Panc1 (cell line): ENCODE measurements around the gene P2RX3. TPM values are rescaled to one million over a fixed set of nuclear protein-coding genes. Genes with fewer than 3 reads are reported as not detected.

Experiments
- ATAC-seq: fragments of 200-7000 bp; cut with Tn5 transposase; 2 replicates; pipeline ENCODE4 v1.9.1; 2020; ENCODE audit warnings: mild to moderate bottlenecking, moderate library complexity
- BruUV-seq: library from RNA; stranded (reverse); fragments of 400-500 nt; replicated peaks from 2 replicates; lab custom pipeline; 2021; lab: Mats Ljungman, UMichigan
- CTCF ChIA-PET: fragments of 300-600 bp; sonication (Branson Sonifier 250); formaldehyde crosslinking; loops from one replicate; lab custom pipeline; 2022; ENCODE audit warnings: antibody characterized with exemption; lab: Charles Lee
- POLR2A ChIA-PET: fragments of 300-600 bp; sonication (Branson Sonifier 250); formaldehyde crosslinking; loops from one replicate; lab custom pipeline; 2022; ENCODE audit warnings: antibody characterized with exemption; lab: Charles Lee
- DNase-seq: peaks from one replicate; pipeline ENCODE4 v3.0.0-alpha.2; 2010; ENCODE audit warnings: low read depth, low spot score
- H3K27ac ChIP-seq: 2 replicates; pipeline ENCODE4 v1.5.1; 2011; ENCODE audit warnings: mild to moderate bottlenecking, low read length, inconsistent platforms
- H3K27me3 ChIP-seq: fragments of 200-500 bp; sonication (Bioruptor generic); 2 replicates; pipeline ENCODE4 v1.6.0; 2014; ENCODE audit warnings: low read length, inconsistent platforms; ENCODE audit not compliant: control insufficient read depth, insufficient read depth
- H3K36me3 ChIP-seq: fragments of 200-500 bp; sonication (Bioruptor generic); 2 replicates; pipeline ENCODE4 v1.5.1; 2014; ENCODE audit warnings: inconsistent platforms, mild to moderate bottlenecking, low read length, moderate library complexity; ENCODE audit not compliant: control insufficient read depth, insufficient read depth
- H3K4me1 ChIP-seq: 2 replicates; pipeline ENCODE4 v1.5.1; 2011; ENCODE audit warnings: inconsistent platforms, mild to moderate bottlenecking, low read length, moderate library complexity; ENCODE audit not compliant: control insufficient read depth, insufficient read depth
- H3K4me3 ChIP-seq, 2 experiments: 2 replicates each; pipeline ENCODE4 v1.5.1; 2011 to 2012; ENCODE audit warnings: low read depth in 2 of 2, low read length in 2 of 2, mild to moderate bottlenecking in 2 of 2, inconsistent platforms in 1 of 2, moderate library complexity in 1 of 2
- H3K9me3 ChIP-seq: fragments of 200-500 bp; sonication (Bioruptor generic); 2 replicates; pipeline ENCODE4 v1.5.1; 2014; ENCODE audit warnings: low read depth, mild to moderate bottlenecking, inconsistent platforms, low read length, moderate library complexity; ENCODE audit not compliant: control insufficient read depth, insufficient read depth
- POLR2AphosphoS5 ChIP-seq: IDR thresholded peaks from 2 replicates; pipeline ENCODE4 v1.6.1; 2012; ENCODE audit warnings: mild to moderate bottlenecking, low read depth, low read length, moderate library complexity
- SIN3A ChIP-seq: IDR thresholded peaks from 2 replicates; pipeline ENCODE4 v1.6.1; 2012; ENCODE audit warnings: low read depth, mild to moderate bottlenecking, low read length, moderate library complexity, borderline replicate concordance; ENCODE audit not compliant: insufficient read depth
- TCF7L2 ChIP-seq: IDR thresholded peaks from 2 replicates; pipeline ENCODE4 v1.6.1; 2011; ENCODE audit warnings: mild to moderate bottlenecking, low read depth, low read length, inconsistent platforms
- in situ Hi-C: cut with HindIII; loops from 2 replicates; pipeline ENCODE4 v1.10.0; 2016; ENCODE audit warnings: low sequenced_read_pairs, low pct_unique_long_range_greater_than_20kb
- intact Hi-C: fragments of 100-400 bp; cut with micrococcal nuclease; formaldehyde crosslinking; loops from one replicate; pipeline ENCODE4 v1.10.0; 2022; ENCODE audit not compliant: unreplicated experiment
- total RNA-seq: library from RNA; stranded (reverse); gene quantifications from one replicate; pipeline ENCODE4 v1.2.1, GENCODE V29; 2021; ENCODE audit not compliant: unreplicated experiment
- TF ChIP-seq, protein P1 (sequence below): fragments of 450-650 bp; IDR thresholded peaks from 2 replicates; pipeline ENCODE4 v1.5.1; 2017; ENCODE audit warnings: mild to moderate bottlenecking
- TF ChIP-seq, protein P2 (sequence below), 2 experiments: IDR thresholded peaks; 2 replicates each; pipeline ENCODE4 v1.6.1; 2011 to 2012; ENCODE audit warnings: low read depth in 2 of 2, control low read depth in 1 of 2, low read length in 1 of 2, mild to moderate bottlenecking in 1 of 2, moderate library complexity in 1 of 2; ENCODE audit not compliant: insufficient read depth in 1 of 2

Gene P2RX3
- total RNA-seq, 1 experiment from 2014 or later = not detected

DNA sequence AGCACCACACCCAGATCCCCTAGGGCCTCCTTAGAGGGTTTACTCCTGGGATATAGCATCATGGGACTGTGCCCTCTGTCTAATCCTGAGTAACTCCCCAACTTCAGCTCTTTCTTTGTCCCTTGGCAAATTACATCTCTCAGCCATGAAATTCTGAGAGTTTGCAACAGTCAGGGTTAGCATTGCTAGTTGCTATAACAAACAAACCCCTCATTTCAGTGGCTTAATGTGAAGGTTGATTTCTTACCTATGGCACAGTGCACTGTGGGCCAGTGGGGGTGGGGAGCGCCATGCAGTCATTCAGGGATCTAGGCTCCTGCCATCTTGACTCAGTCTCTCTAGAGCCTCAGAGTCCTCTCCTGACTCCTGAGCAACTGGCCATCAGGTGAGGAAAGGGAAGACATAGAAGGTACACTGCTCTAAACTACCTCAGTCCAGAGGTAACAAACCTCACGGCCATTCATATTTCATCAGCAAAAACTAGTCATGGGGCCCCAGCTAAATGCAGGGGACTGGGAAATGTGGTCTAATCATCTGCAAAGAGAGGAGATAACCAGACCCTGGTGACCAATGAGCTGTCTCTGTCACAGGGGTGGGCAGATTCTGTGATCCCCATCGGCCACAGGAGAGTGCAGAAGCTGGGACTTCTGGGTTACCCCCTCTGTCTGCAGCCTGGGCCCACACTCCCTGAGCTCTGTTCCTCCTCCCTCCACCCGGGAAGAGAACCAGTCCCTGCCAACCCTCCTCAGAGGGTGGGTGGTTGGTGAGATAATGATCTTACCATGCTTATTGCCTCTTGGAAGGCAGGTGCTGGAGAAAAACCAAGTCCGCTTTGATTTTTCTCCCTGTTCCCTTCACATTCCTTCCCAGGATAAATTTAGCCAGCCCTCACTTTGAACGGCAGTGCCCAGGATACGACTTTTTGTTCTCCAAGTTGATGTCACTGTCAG, 25.3 kb downstream of the P2RX3 start:
- no TSS peak for BruUV-seq
- in situ Hi-C loops (no loop called here), intact Hi-C loops (no loop called here)
- Histone ChIP-seq H3K4me3 (no peak overlapping the region), H3K36me3 (no peaks in the 10 kb centered on the region), H3K4me1 (0 out of 2 replicates have a peak, but pooled peaks cover 7% of the 10 kb centered on the region), H3K27ac (no peak overlapping the region), H3K27me3 (no peaks in the 10 kb centered on the region; the same call in 1 of the 2 replicates), H3K9me3 (no peaks in the 10 kb centered on the region)
- ChIA-PET POLR2A (no interaction called here), CTCF (no interaction called here)
- DNase-seq (no peak), ATAC-seq (no peak)
- TF ChIP-seq POLR2AphosphoS5 = no peak
- TF ChIP-seq, protein P1, sequence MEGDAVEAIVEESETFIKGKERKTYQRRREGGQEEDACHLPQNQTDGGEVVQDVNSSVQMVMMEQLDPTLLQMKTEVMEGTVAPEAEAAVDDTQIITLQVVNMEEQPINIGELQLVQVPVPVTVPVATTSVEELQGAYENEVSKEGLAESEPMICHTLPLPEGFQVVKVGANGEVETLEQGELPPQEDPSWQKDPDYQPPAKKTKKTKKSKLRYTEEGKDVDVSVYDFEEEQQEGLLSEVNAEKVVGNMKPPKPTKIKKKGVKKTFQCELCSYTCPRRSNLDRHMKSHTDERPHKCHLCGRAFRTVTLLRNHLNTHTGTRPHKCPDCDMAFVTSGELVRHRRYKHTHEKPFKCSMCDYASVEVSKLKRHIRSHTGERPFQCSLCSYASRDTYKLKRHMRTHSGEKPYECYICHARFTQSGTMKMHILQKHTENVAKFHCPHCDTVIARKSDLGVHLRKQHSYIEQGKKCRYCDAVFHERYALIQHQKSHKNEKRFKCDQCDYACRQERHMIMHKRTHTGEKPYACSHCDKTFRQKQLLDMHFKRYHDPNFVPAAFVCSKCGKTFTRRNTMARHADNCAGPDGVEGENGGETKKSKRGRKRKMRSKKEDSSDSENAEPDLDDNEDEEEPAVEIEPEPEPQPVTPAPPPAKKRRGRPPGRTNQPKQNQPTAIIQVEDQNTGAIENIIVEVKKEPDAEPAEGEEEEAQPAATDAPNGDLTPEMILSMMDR = no peak
- no peak for TF ChIP-seq SIN3A
- TF ChIP-seq, protein P2, sequence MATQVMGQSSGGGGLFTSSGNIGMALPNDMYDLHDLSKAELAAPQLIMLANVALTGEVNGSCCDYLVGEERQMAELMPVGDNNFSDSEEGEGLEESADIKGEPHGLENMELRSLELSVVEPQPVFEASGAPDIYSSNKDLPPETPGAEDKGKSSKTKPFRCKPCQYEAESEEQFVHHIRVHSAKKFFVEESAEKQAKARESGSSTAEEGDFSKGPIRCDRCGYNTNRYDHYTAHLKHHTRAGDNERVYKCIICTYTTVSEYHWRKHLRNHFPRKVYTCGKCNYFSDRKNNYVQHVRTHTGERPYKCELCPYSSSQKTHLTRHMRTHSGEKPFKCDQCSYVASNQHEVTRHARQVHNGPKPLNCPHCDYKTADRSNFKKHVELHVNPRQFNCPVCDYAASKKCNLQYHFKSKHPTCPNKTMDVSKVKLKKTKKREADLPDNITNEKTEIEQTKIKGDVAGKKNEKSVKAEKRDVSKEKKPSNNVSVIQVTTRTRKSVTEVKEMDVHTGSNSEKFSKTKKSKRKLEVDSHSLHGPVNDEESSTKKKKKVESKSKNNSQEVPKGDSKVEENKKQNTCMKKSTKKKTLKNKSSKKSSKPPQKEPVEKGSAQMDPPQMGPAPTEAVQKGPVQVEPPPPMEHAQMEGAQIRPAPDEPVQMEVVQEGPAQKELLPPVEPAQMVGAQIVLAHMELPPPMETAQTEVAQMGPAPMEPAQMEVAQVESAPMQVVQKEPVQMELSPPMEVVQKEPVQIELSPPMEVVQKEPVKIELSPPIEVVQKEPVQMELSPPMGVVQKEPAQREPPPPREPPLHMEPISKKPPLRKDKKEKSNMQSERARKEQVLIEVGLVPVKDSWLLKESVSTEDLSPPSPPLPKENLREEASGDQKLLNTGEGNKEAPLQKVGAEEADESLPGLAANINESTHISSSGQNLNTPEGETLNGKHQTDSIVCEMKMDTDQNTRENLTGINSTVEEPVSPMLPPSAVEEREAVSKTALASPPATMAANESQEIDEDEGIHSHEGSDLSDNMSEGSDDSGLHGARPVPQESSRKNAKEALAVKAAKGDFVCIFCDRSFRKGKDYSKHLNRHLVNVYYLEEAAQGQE (IDR thresholded peaks at IDR 0.05; ENCODE audit: insufficient read depth in 1 of 2, low read depth in 2 of 2, low read length in 1 of 2) = no peak
- no peak for TF ChIP-seq TCF7L2

DNA sequence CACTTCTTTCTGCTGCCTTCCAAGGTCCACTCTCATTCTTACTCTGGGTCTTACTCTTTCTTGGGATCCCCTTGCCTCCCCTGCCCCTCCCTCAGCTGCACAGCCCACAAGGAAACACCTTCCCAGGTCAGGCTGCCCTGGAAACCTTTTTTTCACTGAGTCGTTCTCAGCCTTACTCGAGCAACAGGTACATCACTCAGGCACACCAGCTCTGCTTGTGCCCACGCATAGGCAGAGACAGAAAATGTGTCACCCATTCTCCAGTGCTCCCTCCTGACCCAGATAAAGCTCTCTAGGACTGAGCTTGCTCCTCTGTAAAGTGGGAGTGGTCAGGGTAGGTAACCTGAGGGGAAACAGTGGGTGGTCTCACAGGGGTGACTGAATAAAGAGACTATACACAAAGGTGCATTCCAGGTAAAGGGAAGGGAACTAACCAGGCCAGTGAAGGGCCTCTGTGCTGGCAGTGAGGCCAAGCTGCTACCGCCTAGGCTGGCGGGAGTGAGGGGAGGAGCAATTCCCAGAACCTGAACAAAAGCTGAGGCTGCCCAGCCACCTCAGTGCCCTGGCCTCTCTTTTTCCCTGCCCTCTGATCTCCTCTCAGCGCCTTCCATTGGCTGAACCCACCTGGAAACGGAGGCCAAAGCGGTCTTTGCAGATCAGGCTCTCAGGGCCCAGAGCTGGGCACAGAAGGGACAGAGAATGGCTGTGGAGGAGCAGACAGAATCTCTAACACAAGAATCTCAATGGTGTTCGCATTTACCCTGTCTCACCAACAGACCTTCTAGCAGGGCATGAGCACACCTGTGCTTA, 26.9 kb downstream of the P2RX3 start:
- Histone ChIP-seq H3K4me3 (no peak overlapping the region), H3K9me3 (no peaks in the 10 kb centered on the region), H3K27me3 (no peaks in the 10 kb centered on the region; the same call in 1 of the 2 replicates), H3K4me1 (0 out of 2 replicates have a peak, but pooled peaks cover under 1% of the 10 kb centered on the region), H3K27ac (no peak overlapping the region), H3K36me3 (no peaks in the 10 kb centered on the region)
- ChIA-PET POLR2A (no interaction called here), CTCF (interaction anchor here (0.6 kb wide), 1 partner anchor 59 kb away, joined by 7 read pairs; no protein-coding TSS in a partner anchor)
- TF ChIP-seq, protein P2 (IDR thresholded peaks at IDR 0.05; ENCODE audit: insufficient read depth in 1 of 2, low read depth in 2 of 2, low read length in 1 of 2) = no peak
- no peak for TF ChIP-seq SIN3A
- TF ChIP-seq, protein P1 = no peak
- no peak for TF ChIP-seq TCF7L2
- no peak for TF ChIP-seq POLR2AphosphoS5
- no peak for ATAC-seq
- in situ Hi-C loops (no loop called here), intact Hi-C loops (no loop called here)
- no TSS peak for BruUV-seq
- no peak for DNase-seq
